Measurements from ENCODE around the gene FAR1. TPM values are rescaled to one million over a fixed set of nuclear protein-coding genes. Genes with fewer than 3 reads are reported as not detected.

Gene FAR1
- total RNA-seq, 1 donor from 2014 or later: 62.1 TPM

GRCh38 chr11:13776134-13776815, 107.8 kb downstream of the FAR1 start:
- no peak for DNase-seq (ENCODE audit: low read depth, low spot score)

GRCh38 chr11:13777341-13777985, 109.0 kb downstream of the FAR1 start:
- no peak for DNase-seq (ENCODE audit: low read depth, low spot score)

DNA sequence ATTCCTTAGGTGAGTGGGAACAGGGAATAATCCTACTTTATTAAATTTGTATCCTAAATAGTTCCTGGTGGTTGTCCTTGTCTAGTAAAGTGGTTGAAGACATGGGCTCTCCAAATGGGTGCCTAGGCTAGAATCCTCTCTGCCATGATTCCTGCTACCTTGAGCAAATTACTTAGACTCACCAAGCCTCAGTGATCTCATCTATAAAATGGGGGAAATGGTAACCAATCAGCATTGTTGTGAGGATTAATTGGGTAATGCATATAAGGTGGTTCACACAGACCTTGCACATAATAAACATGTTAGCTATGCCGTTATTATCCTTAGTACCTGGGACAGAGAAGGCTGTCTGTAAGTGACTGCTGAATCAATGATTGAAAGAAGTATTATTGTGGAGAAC, 109.9 kb downstream of the FAR1 start:
- DNase-seq (ENCODE audit: low read depth, low spot score): no peak

GRCh38 chr11:13781153-13781552, 112.7 kb downstream of the FAR1 start:
- DNase-seq (ENCODE audit: low read depth, low spot score): no peak

Other genes with a start within 250 kb of the FAR1 start
- gene BTBD10, start 205.4 kb upstream of the FAR1 start, total RNA-seq: 115 and 134 TPM in 2 replicates
- not detected in 2 replicates for gene PTH, start 172.7 kb upstream of the FAR1 start, total RNA-seq

All from pulmonary artery endothelial cell (primary cell).